Epithelial cell of proximal tubule (primary cell): ENCODE results near the gene PLXNA2. TPM values are rescaled to one million over a fixed set of nuclear protein-coding genes. Genes with fewer than 3 reads are reported as not detected.

Experiments
- DNase-seq: peaks from one replicate; pipeline ENCODE4 v3.0.0-alpha.2; 2011; ENCODE audit warnings: low read depth
- H3K4me3 ChIP-seq: 2 replicates; pipeline ENCODE4 v1.5.1; 2011; ENCODE audit warnings: low read depth, mild to moderate bottlenecking, low read length
- total RNA-seq: library from RNA; depleted of rRNA; stranded (reverse); fragments of >200 nt; gene quantifications from 2 replicates; pipeline ENCODE4 v1.2.3, GENCODE V29; 2015
- TF ChIP-seq, protein P1 (sequence below): conservative IDR thresholded peaks from 2 replicates; pipeline ENCODE4 v1.5.1; 2012; ENCODE audit warnings: low read depth, mild to moderate bottlenecking, low read length

Gene PLXNA2
- total RNA-seq, 1 donor from 2014 or later = 5.7 TPM

DNA sequence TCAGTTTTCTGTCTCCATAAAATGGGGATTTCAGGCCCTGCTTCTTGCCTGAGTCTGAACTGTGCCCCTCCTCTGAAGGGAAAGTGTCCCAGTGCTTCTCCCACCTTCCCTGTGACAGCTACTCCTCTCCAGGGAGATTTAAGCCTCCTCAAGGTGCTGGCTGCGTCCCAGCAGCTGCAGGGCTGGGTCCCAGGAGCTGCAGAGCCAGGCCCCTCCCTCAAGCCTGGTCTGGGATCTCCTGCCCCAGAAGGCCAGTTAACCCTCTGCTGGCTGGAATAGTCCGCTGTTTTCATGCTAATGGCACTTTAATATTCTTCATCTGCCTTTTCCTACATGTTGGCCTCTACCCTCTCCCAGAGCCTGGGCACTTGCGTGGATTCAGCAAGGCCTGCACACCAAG, 99.0 kb downstream of the PLXNA2 start:
- H3K4me3 ChIP-seq = no peak overlapping the region
- TF ChIP-seq, protein P1, sequence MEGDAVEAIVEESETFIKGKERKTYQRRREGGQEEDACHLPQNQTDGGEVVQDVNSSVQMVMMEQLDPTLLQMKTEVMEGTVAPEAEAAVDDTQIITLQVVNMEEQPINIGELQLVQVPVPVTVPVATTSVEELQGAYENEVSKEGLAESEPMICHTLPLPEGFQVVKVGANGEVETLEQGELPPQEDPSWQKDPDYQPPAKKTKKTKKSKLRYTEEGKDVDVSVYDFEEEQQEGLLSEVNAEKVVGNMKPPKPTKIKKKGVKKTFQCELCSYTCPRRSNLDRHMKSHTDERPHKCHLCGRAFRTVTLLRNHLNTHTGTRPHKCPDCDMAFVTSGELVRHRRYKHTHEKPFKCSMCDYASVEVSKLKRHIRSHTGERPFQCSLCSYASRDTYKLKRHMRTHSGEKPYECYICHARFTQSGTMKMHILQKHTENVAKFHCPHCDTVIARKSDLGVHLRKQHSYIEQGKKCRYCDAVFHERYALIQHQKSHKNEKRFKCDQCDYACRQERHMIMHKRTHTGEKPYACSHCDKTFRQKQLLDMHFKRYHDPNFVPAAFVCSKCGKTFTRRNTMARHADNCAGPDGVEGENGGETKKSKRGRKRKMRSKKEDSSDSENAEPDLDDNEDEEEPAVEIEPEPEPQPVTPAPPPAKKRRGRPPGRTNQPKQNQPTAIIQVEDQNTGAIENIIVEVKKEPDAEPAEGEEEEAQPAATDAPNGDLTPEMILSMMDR = no peak
- no peak for DNase-seq

DNA sequence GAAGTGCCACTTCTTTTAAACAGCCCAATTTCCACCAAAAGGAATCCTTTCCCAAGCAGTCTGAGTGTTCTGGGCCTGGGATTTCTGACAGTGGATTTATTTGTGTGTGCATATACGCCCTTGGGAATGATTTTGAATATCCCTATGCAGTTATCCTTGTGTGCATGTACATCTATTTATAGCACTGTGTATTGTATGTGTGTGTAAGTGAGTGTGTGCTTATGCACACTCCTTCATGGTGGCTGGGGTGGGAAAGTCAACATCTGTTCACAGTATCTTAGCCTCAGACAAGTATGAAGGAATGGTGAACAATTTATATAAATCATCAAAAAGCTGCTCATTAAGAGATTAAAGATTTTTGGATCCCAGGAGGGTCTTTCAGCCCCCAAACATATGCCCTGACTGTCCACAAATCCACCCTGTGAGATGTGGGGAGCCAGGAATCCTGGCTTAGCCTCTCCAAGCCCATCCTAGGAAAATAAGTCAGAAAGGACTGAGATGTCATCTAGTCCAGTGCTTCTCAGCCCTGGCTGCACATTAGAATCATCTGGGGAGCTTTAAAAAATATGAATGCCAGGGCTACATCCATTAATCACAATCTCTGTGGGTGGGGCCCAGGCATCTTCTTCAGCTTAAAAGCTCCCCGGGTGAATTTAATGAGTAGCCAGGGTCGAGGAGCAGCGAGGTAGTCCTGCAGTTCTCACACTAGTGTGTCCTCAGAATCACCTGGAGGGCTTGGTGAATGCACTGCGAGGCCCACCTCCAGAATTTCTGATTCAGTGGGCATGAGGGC, 101.4 kb downstream of the PLXNA2 start:
- no peak overlapping the region for H3K4me3 ChIP-seq
- TF ChIP-seq, protein P1 = no peak
- no peak for DNase-seq

DNA sequence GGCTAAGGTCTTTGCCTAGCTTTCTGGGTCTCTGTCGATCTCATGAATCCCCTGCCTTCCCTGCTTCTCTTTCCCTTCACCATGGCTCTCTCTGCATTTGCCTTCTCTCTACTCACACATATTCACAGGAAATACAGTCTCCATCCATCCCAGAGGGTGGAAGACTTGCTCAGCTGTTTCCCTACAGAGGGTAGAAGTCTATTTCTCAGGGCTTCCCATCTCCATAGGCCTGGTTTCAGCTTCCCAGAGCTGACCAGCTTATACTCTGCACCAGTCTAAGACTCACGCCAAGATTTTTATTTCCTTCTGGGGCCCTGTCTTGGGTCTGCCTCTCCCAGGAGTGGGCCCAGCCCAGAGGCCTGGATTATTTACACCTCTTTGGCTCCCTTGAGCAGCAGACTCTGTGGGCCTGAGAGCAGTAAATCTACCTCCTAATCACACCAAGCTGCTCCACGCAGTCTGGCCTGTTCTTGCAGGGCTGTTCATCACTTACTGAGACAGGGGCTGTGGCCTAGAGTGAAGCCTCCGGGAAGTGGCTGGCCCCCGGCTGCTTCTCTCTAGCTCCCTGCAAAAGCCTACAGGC, 102.5 kb downstream of the PLXNA2 start:
- DNase-seq = no peak

DNA sequence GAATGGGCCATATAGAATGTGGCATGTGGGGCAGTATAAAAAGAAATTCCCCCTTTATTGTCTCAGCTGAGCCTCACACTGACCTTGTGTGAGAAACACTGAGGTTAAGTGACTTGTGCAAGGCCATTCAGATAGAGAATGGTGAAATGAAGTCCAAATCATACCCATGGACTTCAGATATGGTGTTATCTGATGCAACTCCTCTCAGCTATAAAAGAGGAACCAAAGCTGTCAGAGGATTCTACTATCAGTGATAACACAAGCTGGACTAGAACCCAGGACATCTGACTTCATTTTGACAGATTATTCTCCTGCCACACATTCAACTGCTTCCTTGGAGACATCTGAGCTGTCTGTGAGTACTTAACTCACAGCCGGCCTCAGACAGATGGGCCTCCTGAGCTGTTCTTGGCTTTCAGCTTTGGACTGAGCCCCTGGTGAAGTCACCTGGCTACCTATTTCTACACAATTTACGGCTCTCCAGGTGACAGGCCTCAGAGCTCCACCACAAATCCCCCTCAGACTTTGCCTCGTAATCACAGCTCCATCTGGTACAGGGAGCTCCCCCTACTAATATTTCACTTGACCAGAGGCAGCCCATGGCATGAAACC, 104.6 kb downstream of the PLXNA2 start:
- no peak for DNase-seq
- TF ChIP-seq, protein P1 = no peak
- H3K4me3 ChIP-seq = no peak overlapping the region

More for the DNA sequence above, 102.5 kb downstream of the PLXNA2 start:
- H3K4me3 ChIP-seq = no peak overlapping the region
- TF ChIP-seq, protein P1 = no peak

DNA sequence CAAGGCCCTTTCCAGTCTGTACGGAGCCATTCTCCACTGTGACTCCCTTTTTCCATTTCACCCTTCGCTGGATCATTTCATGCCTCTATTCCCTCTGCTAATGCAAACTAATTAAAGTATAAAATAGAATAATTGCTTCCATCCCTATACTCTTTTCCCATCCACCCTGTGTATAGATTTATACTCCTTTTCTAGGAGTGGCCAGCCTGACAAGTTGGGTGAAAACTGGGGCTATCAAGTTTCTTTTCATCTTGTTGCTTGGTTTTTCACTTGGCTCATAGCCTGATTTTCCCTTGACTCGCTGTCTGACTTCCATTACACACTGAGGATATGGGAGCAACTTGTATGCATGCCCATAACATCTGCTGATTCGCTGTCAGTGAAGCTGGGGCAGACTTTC, 107.0 kb downstream of the PLXNA2 start:
- H3K4me3 ChIP-seq = no peak overlapping the region
- TF ChIP-seq, protein P1 = no peak
- no peak for DNase-seq

DNA sequence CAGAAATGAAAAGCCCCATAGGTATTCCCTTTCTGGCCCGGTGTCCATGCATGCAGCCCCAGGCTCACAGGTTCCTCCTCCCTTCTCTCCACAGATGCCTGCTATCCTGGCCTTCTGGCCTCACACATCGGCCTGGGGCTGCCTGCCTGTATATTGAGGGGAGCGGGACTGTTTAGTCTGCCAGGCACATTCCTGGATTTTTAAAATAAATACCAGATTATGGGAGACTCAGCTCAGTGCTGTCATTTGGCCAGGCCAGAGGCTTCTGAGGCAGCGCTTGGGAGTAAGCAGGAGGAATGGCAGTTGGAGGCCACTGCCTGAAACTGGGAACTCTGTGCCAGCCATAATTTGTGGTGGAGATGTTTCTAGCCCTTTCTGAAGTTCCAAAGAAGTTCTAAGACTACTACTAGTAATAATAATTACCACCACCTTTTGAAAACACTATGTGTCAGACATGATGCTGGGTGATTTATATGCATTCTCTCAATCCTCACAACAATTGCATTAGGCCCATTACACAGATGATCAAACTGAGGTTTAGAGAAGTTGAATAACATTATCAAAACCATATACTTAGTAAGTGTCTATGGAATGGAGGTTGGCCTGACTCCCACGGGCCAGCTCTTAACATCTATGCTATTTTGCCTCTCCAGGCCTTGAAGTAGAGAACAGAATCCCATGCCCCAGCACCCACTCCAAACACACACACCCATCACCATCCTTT, 107.6 kb downstream of the PLXNA2 start:
- DNase-seq = no peak
- TF ChIP-seq, protein P1 = no peak
- no peak overlapping the region for H3K4me3 ChIP-seq
